Keratinocyte (primary cell): Measurements from ENCODE around the gene MYLIP. TPM values are rescaled to one million over a fixed set of nuclear protein-coding genes. Genes with fewer than 3 reads are reported as not detected.

ENCODE experiments used
- DNase-seq: peaks from one replicate; pipeline ENCODE4 v3.0.0-alpha.2; 2011; ENCODE audit warnings: low read depth, missing footprints, low spot score
- FAIRE-seq: peaks from 2 replicates; lab custom pipeline; 2011; peaks lifted over from hg19 to GRCh38; lab: Jason Lieb, UNC
- H2AFZ ChIP-seq: 2 replicates; pipeline ENCODE4 v1.6.0; 2012; ENCODE audit warnings: low read length, control low read depth, inconsistent platforms; ENCODE audit not compliant: control insufficient read depth
- H3K27ac ChIP-seq: 2 replicates; pipeline ENCODE4 v1.5.1; 2011; ENCODE audit warnings: low read length; ENCODE audit not compliant: control insufficient read depth, insufficient read depth
- H3K27me3 ChIP-seq: 3 replicates; pipeline ENCODE4 v1.6.0; 2011; ENCODE audit warnings: low read length; ENCODE audit not compliant: control insufficient read depth, insufficient read depth; ENCODE audit errors: extremely low read depth
- H3K36me3 ChIP-seq, 2 experiments: 2 replicates in 1 of 2; 3 replicates in 1 of 2; pipeline ENCODE4 v1.5.1; 2011; ENCODE audit warnings: low read length in 2 of 2, mild to moderate bottlenecking in 1 of 2; ENCODE audit not compliant: control insufficient read depth in 2 of 2, insufficient read depth in 2 of 2; ENCODE audit errors: extremely low read depth in 1 of 2
- H3K4me1 ChIP-seq: 3 replicates; pipeline ENCODE4 v1.5.1; 2011; ENCODE audit warnings: low read length; ENCODE audit not compliant: control insufficient read depth, insufficient read depth; ENCODE audit errors: extremely low read depth
- H3K4me2 ChIP-seq: 3 replicates; pipeline ENCODE4 v1.6.0; 2011; ENCODE audit warnings: low read depth, low read length; ENCODE audit not compliant: control insufficient read depth, insufficient read depth; ENCODE audit errors: extremely low read depth
- H3K4me3 ChIP-seq, 3 experiments: fragments of 200-600 bp in 1 of 3; sonication (generic) in 1 of 3; 2 replicates in 2 of 3; 3 replicates in 1 of 3; pipeline ENCODE4 v1.5.1; 2011 to 2016; ENCODE audit warnings: low read length in 3 of 3, mild to moderate bottlenecking in 3 of 3, control low read depth in 2 of 3, inconsistent platforms in 1 of 3, low read depth in 1 of 3, mixed read lengths in 1 of 3, mixed run types in 1 of 3, moderate library complexity in 1 of 3; ENCODE audit not compliant: control insufficient read depth in 2 of 3, insufficient read depth in 2 of 3; ENCODE audit errors: extremely low read depth in 1 of 3
- H3K79me2 ChIP-seq: 2 replicates; pipeline ENCODE4 v1.6.0; 2012; ENCODE audit warnings: low read length; ENCODE audit not compliant: control insufficient read depth, insufficient read depth
- H3K9ac ChIP-seq: 3 replicates; pipeline ENCODE4 v1.6.0; 2011; ENCODE audit warnings: low read length; ENCODE audit not compliant: control insufficient read depth, insufficient read depth; ENCODE audit errors: extremely low read depth
- H3K9me1 ChIP-seq: 3 replicates; pipeline ENCODE4 v1.6.0; 2011; ENCODE audit warnings: low read length; ENCODE audit not compliant: control insufficient read depth, insufficient read depth; ENCODE audit errors: extremely low read depth
- H3K9me3 ChIP-seq: 2 replicates; pipeline ENCODE4 v1.5.1; 2012; ENCODE audit warnings: low read depth, low read length; ENCODE audit not compliant: control insufficient read depth
- H4K20me1 ChIP-seq: 3 replicates; pipeline ENCODE4 v1.6.0; 2011; ENCODE audit warnings: low read length; ENCODE audit not compliant: control insufficient read depth, insufficient read depth; ENCODE audit errors: extremely low read depth
- EZH2 ChIP-seq: IDR thresholded peaks from one replicate; pipeline ENCODE4 v1.6.1; 2012; ENCODE audit warnings: inconsistent platforms, mild to moderate bottlenecking, low read length, moderate library complexity
- dilution Hi-C: fragments of 300-500 bp; cut with MboI; formaldehyde crosslinking; loops from one replicate; pipeline ENCODE4 v1.7.0; 2020; ENCODE audit warnings: low sequenced_read_pairs; ENCODE audit not compliant: extremely low pct_ligation_motif_present
- polyA plus RNA-seq, 5 experiments: library from polyadenylated mRNA; depleted of rRNA in 3 of 5; stranded (reverse) in 3 of 5; stranded (forward) in 1 of 5; unstranded in 1 of 5; fragments of >200 nt; gene quantifications; 1 replicate in 1 of 5; 2 replicates in 3 of 5; 3 replicates in 1 of 5; pipeline versions ENCODE4 v1.2.1 to v1.2.3, GENCODE V29; 2011 to 2012; ENCODE audit warnings: missing spikeins in 2 of 5, low read depth in 1 of 5, low replicate concordance in 1 of 5
- TF ChIP-seq, protein P1 (sequence below), 3 experiments: IDR thresholded peaks in 1 of 3; conservative IDR thresholded peaks in 1 of 3; optimal IDR thresholded peaks in 1 of 3; 2 replicates in 2 of 3; 3 replicates in 1 of 3; pipeline versions ENCODE3 to v1.5.1; 2011; ENCODE audit warnings: low read length in 3 of 3, mild to moderate bottlenecking in 3 of 3, moderate library complexity in 2 of 3, control low read depth in 1 of 3, inconsistent platforms in 1 of 3; ENCODE audit not compliant: insufficient read depth in 2 of 3; ENCODE audit errors: extremely low read depth in 1 of 3

The MYLIP gene
- polyA plus RNA-seq, 1 donor (not counting 4 experiments of a cell fraction or from before 2014, with no cell fraction given): 5.8 TPM

DNA sequence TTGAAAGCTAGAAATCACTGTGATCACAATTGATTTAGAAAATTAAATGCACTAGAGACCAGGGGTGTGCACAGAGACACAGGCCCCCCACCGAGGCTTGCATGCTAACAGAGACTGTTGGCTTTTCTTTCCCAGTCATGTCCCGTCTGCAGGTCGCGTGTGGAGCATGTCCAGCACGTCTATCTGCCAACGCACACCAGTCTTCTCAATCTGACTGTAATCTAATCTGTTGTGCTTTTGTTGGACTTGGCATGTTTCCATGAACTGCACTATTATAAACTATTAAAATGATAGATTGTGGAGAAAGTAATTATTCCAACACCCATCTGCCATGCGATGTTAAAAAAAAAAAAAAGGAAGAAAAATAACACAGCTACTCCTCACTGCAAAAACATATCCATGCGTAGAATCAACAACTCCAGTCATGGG is 17.7 kb downstream of the MYLIP start:
- no peaks in the 10 kb centered on the region for H3K9me3 ChIP-seq
- no peaks in the 10 kb centered on the region for H3K27me3 ChIP-seq
- no peak for DNase-seq
- TF ChIP-seq, protein P1, sequence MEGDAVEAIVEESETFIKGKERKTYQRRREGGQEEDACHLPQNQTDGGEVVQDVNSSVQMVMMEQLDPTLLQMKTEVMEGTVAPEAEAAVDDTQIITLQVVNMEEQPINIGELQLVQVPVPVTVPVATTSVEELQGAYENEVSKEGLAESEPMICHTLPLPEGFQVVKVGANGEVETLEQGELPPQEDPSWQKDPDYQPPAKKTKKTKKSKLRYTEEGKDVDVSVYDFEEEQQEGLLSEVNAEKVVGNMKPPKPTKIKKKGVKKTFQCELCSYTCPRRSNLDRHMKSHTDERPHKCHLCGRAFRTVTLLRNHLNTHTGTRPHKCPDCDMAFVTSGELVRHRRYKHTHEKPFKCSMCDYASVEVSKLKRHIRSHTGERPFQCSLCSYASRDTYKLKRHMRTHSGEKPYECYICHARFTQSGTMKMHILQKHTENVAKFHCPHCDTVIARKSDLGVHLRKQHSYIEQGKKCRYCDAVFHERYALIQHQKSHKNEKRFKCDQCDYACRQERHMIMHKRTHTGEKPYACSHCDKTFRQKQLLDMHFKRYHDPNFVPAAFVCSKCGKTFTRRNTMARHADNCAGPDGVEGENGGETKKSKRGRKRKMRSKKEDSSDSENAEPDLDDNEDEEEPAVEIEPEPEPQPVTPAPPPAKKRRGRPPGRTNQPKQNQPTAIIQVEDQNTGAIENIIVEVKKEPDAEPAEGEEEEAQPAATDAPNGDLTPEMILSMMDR (optimal IDR thresholded peaks at IDR 0.05 in 1 of 3, IDR thresholded peaks at IDR 0.05 in 1 of 3, conservative IDR thresholded peaks at IDR 0.05 in 1 of 3; ENCODE audit: extremely low read depth in 1 of 3, insufficient read depth in 2 of 3, low read length in 3 of 3): no peak
- no peak for TF ChIP-seq EZH2
- FAIRE-seq: no peak
- H3K4me2 ChIP-seq: no peak overlapping the region
- no peaks in the 10 kb centered on the region for H3K4me1 ChIP-seq
- H3K4me3 ChIP-seq: no peak overlapping the region
- no peaks in the 10 kb centered on the region for H3K9me1 ChIP-seq
- no peaks in the 10 kb centered on the region for H3K36me3 ChIP-seq
- H4K20me1 ChIP-seq: no peaks in the 10 kb centered on the region
- H2AFZ ChIP-seq: no peak overlapping the region
- no peak overlapping the region for H3K9ac ChIP-seq
- H3K27ac ChIP-seq: no peak overlapping the region
- dilution Hi-C loops: no loop called here
- H3K79me2 ChIP-seq: no peaks in the 10 kb centered on the region

DNA sequence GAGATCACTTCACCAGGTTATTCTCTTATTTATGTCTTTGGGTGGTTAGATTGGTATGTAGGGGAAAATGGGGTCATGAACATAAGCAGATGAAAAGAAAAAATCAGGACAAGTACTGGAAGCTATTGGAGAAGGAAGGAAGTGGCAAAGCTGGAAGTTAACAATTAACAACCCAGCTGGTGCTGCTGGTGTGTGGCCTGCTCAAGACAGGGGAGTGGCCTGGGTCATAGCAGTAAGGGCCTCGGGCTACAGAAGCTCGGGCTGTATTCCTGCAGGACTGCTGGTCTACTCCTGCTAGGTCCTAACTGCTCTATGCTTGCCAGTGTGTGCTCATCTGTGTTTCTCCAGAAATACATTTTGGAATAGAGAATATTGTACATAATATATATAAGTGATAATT is 19.6 kb downstream of the MYLIP start:
- no peak for DNase-seq
- H4K20me1 ChIP-seq: no peaks in the 10 kb centered on the region
- no peak overlapping the region for H2AFZ ChIP-seq
- no peak overlapping the region for H3K4me2 ChIP-seq
- H3K36me3 ChIP-seq: no peaks in the 10 kb centered on the region
- no peak for FAIRE-seq
- no peaks in the 10 kb centered on the region for H3K9me1 ChIP-seq
- no peaks in the 10 kb centered on the region for H3K79me2 ChIP-seq
- H3K9ac ChIP-seq: no peak overlapping the region
- TF ChIP-seq EZH2: no peak
- TF ChIP-seq, protein P1 (optimal IDR thresholded peaks at IDR 0.05 in 1 of 3, IDR thresholded peaks at IDR 0.05 in 1 of 3, conservative IDR thresholded peaks at IDR 0.05 in 1 of 3; ENCODE audit: extremely low read depth in 1 of 3, insufficient read depth in 2 of 3, low read length in 3 of 3): no peak
- H3K4me3 ChIP-seq: no peak overlapping the region
- no peaks in the 10 kb centered on the region for H3K9me3 ChIP-seq
- H3K27ac ChIP-seq: no peak overlapping the region
- H3K27me3 ChIP-seq: no peaks in the 10 kb centered on the region
- H3K4me1 ChIP-seq: no peaks in the 10 kb centered on the region
- dilution Hi-C loops: no loop called here
